Measurements from ENCODE around the gene TMEM94.

The TMEM94 gene

GRCh38 chr17:75456417-75457046 is at the start of gene TMEM94 (continued):
- TF ChIP-seq REST (tag by site-specific recombination; IDR thresholded peaks at IDR 0.05) (no peak), ZNF394 (tag by site-specific recombination; IDR thresholded peaks at IDR 0.05; ENCODE audit: borderline replicate concordance) (peak; percentile 42; the same call in 1 of the 2 replicates), GLIS2 (tag by site-specific recombination; IDR thresholded peaks at IDR 0.05) (peak; percentile 99), REPIN1 (tag by site-specific recombination; IDR thresholded peaks at IDR 0.05; ENCODE audit: low read depth) (no peak), ZNF140 (tag by site-specific recombination; IDR thresholded peaks at IDR 0.05) (no peak), ZFP37 (tag by site-specific recombination; IDR thresholded peaks at IDR 0.05) (no peak), ZNF121 (tag by site-specific recombination; IDR thresholded peaks at IDR 0.05) (no peak), ZBTB26 (tag by site-specific recombination; optimal IDR thresholded peaks at IDR 0.05) (no peak), ZNF48 (tag by site-specific recombination; IDR thresholded peaks at IDR 0.05) (no peak), ZBTB17 (tag by site-specific recombination; IDR thresholded peaks at IDR 0.05) (peak; percentile 98), WT1 (tag by site-specific recombination; IDR thresholded peaks at IDR 0.05) (peak; percentile 99), ZNF148 (tag by site-specific recombination; IDR thresholded peaks at IDR 0.05; ENCODE audit: borderline replicate concordance) (no peak), ZNF24 (tag by site-specific recombination; IDR thresholded peaks at IDR 0.05) (peak; percentile 77; the same call in 1 of the 2 replicates), ZNF211 (tag by site-specific recombination; IDR thresholded peaks at IDR 0.05; ENCODE audit: low read depth) (no peak), GFI1B (tag by site-specific recombination; IDR thresholded peaks at IDR 0.05) (no peak), KLF1 (tag by site-specific recombination; IDR thresholded peaks at IDR 0.05) (peak; percentile 97), ZNF707 (tag by site-specific recombination; IDR thresholded peaks at IDR 0.05) (no peak), ZNF132 (tag by site-specific recombination; IDR thresholded peaks at IDR 0.05; ENCODE audit: borderline replicate concordance) (no peak), ZNF664 (tag by site-specific recombination; IDR thresholded peaks at IDR 0.05) (no peak; the same call in 1 of the 2 replicates), ZNF561 (tag by site-specific recombination; IDR thresholded peaks at IDR 0.05; ENCODE audit: borderline replicate concordance) (peak; percentile 100), ZNF184 (tag by site-specific recombination; IDR thresholded peaks at IDR 0.05) (no peak), ZNF302 (tag by site-specific recombination; IDR thresholded peaks at IDR 0.05; ENCODE audit: low read depth) (no peak), ZFP69B (tag by site-specific recombination; IDR thresholded peaks at IDR 0.05) (no peak), PRDM6 (tag by site-specific recombination; IDR thresholded peaks at IDR 0.05) (no peak), ZNF660 (tag by site-specific recombination; IDR thresholded peaks at IDR 0.05) (0 out of 2 replicates have a peak, but pooled peaks have one; percentile 3), ZNF843 (tag by site-specific recombination; IDR thresholded peaks at IDR 0.05) (no peak), YY1 (tag by site-specific recombination; IDR thresholded peaks at IDR 0.05) (peak; percentile 97), SP2 (tag by site-specific recombination; IDR thresholded peaks at IDR 0.05) (peak; percentile 98)
- TF ChIP-seq, protein P1, sequence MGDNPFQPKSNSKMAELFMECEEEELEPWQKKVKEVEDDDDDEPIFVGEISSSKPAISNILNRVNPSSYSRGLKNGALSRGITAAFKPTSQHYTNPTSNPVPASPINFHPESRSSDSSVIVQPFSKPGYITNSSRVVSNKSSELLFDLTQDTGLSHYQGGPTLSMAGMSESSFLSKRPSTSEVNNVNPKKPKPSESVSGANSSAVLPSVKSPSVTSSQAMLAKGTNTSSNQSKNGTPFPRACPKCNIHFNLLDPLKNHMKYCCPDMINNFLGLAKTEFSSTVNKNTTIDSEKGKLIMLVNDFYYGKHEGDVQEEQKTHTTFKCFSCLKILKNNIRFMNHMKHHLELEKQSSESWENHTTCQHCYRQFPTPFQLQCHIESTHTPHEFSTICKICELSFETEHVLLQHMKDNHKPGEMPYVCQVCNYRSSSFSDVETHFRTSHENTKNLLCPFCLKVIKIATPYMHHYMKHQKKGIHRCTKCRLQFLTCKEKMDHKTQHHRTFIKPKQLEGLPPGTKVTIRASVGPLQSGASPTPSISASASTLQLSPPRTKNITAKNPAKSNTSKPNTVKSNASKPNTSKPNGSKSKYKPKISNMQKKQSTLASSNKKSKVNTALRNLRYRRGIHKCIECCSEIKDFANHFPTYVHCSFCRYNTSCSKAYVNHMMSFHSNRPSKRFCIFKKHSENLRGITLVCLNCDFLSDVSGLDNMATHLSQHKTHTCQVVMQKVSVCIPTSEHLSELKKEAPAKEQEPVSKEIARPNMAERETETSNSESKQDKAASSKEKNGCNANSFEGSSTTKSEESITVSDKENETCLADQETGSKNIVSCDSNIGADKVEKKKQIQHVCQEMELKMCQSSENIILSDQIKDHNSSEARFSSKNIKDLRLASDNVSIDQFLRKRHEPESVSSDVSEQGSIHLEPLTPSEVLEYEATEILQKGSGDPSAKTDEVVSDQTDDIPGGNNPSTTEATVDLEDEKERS (tag by site-specific recombination; IDR thresholded peaks at IDR 0.05): no peak
